Measurements from ENCODE around the gene MBOAT7. TPM values are rescaled to one million over a fixed set of nuclear protein-coding genes. Genes with fewer than 3 reads are reported as not detected.

Gene MBOAT7
- total and polyA plus RNA-seq, 2 donors (not counting 3 experiments of a cell fraction or from before 2014, with no cell fraction given) = 204 to 218 TPM

GRCh38 chr19:54164369-54165068 is 24.9 kb downstream of the MBOAT7 start:
- CTCF ChIA-PET = interaction anchor here (1.3 kb wide), 1 partner anchor 25 kb away, joined by 3 read pairs; the partner anchor contains the start of gene MBOAT7
- POLR2A ChIA-PET = interaction anchor here (0.5 kb wide), 1 partner anchor 14 kb away, joined by 3 read pairs; no protein-coding TSS in a partner anchor
- dilution Hi-C loops (cut with MboI; ENCODE audit: extremely low pct_ligation_motif_present, low sequenced_read_pairs) = no loop called here

More at GRCh38 chr19:54164369-54165068, 24.9 kb downstream of the MBOAT7 start:
- H3K4me1 ChIP-seq (ENCODE audit: control insufficient read depth, extremely low read depth, insufficient read depth, low read length) = peaks cover 8% of the 10 kb centered on the region
- no peaks in the 10 kb centered on the region for H3K79me2 ChIP-seq (ENCODE audit: control insufficient read depth, insufficient read depth, low read length)
- no peak for TF ChIP-seq MYC (IDR thresholded peaks at IDR 0.05; ENCODE audit: low read depth, low read length)
- TF ChIP-seq POLR2AphosphoS5 (IDR thresholded peaks at IDR 0.05; ENCODE audit: insufficient read depth, low read depth, low read length) = no peak
- TF ChIP-seq GATA2 (IDR thresholded peaks at IDR 0.05; ENCODE audit: insufficient read depth, insufficient read length, low read depth, low read length) = no peak
- no peak for TF ChIP-seq EZH2 (IDR thresholded peaks at IDR 0.05; ENCODE audit: borderline replicate concordance, low read depth, low read length, severe bottlenecking)
- no peak for TF ChIP-seq POLR2A (IDR thresholded peaks at IDR 0.05; ENCODE audit: low read depth, low read length)
- no peak for TF ChIP-seq MAX (IDR thresholded peaks at IDR 0.05; ENCODE audit: insufficient read depth, insufficient read length)
- no peak for TF ChIP-seq CTCF (IDR thresholded peaks at IDR 0.05; ENCODE audit: extremely low read depth in 1 of 2, insufficient read depth in 1 of 2, low read depth in 1 of 2, low read length in 2 of 2)
- TF ChIP-seq JUN (IDR thresholded peaks at IDR 0.05; ENCODE audit: borderline replicate concordance, insufficient read depth, insufficient read length, low read depth) = no peak
- TF ChIP-seq FOS (IDR thresholded peaks at IDR 0.05; ENCODE audit: borderline replicate concordance, insufficient read depth, low read length) = no peak
- intact Hi-C loops (cut with micrococcal nuclease) = loop anchor here (1.0 to 5.0 kb wide), 3 partner anchors 26 to 293 kb away; partner anchors contain the start of gene RPS9
- H3K9me1 ChIP-seq (replicated peaks; ENCODE audit: control insufficient read depth, extremely low read depth, insufficient read depth, low read length) = no peaks in the 10 kb centered on the region
- no peaks in the 10 kb centered on the region for H3K36me3 ChIP-seq (ENCODE audit: control insufficient read depth in 2 of 2, extremely low read depth in 1 of 2, insufficient read depth in 2 of 2, low read length in 2 of 2)
- peak; percentile 84 for DNase-seq (ENCODE audit: low read depth, low spot score)
- H3K4me2 ChIP-seq (ENCODE audit: insufficient read depth, low read length) = peak overlapping the region; percentile 50
- H3K4me3 ChIP-seq (replicated peaks in 1 of 3; ENCODE audit: insufficient read depth in 1 of 3, low read depth in 1 of 3, low read length in 3 of 3) = peak overlapping the region in 1 of 3 experiments; percentile 22
- H3K27ac ChIP-seq (ENCODE audit: insufficient read depth, low read depth, low read length) = no peak overlapping the region
- FAIRE-seq = peak; percentile 83
- H3K27me3 ChIP-seq (ENCODE audit: control insufficient read depth in 2 of 2, insufficient read depth in 2 of 2, low read length in 2 of 2) = peaks cover 0 to 8% of the 10 kb centered on the region in 2 experiments
- BruUV-seq (replicated peaks) = no TSS peak
- H4K20me1 ChIP-seq (replicated peaks; ENCODE audit: control insufficient read depth, extremely low read depth, insufficient read depth, low read length) = no peaks in the 10 kb centered on the region
- H3K9ac ChIP-seq (replicated peaks; ENCODE audit: extremely low read depth, insufficient read depth, low read length) = no peak overlapping the region
- H3K9me3 ChIP-seq (replicated peaks; ENCODE audit: control insufficient read depth, insufficient read depth, low read length) = no peaks in the 10 kb centered on the region
- H2AFZ ChIP-seq (ENCODE audit: low read depth, low read length) = peak overlapping the region; percentile 51
